ENCODE data around the gene RASGRF2. TPM values are rescaled to one million over a fixed set of nuclear protein-coding genes. Genes with fewer than 3 reads are reported as not detected.
"Not testable (repeated sequence)": the region's sequence is repeated elsewhere in the genome, so short reads cannot be mapped to it uniquely, and the experiment has no call there.

Gene RASGRF2
- total RNA-seq, 1 donor from 2014 or later, result 30.7 TPM

GRCh38 chr5:81270394-81271027, 310.3 kb downstream of the RASGRF2 start:
- not testable (repeated sequence) for DNase-seq (ENCODE audit: low spot score)
